HEK293 (cell line): ENCODE measurements around the gene PSTK.

Experiments
- KLF10 ChIP-seq: fragments of 450-650 bp; IDR thresholded peaks from 2 replicates; pipeline ENCODE4 v1.5.1; 2018; ENCODE audit warnings: missing biosample characterization, mild to moderate bottlenecking, missing genetic modification characterization
- TCF7L2 ChIP-seq: IDR thresholded peaks from 2 replicates; pipeline ENCODE4 v1.6.1; 2011; ENCODE audit warnings: low read depth, mild to moderate bottlenecking, inconsistent platforms, low read length, moderate library complexity, borderline replicate concordance
- ZBTB7A ChIP-seq: fragments of 450-650 bp; formaldehyde crosslinking; IDR thresholded peaks from 2 replicates; pipeline ENCODE4 v1.5.1; 2016; ENCODE audit warnings: low read depth, missing biosample characterization, missing genetic modification characterization
- ZNF24 ChIP-seq: fragments of 450-650 bp; formaldehyde crosslinking; IDR thresholded peaks from 2 replicates; pipeline ENCODE4 v1.5.1; 2016; ENCODE audit warnings: missing biosample characterization, missing genetic modification characterization
- TF ChIP-seq, protein P1 (sequence below): fragments of 450-650 bp; formaldehyde crosslinking; IDR thresholded peaks from 2 replicates; pipeline ENCODE4 v1.5.1; 2016; ENCODE audit warnings: missing biosample characterization, missing genetic modification characterization

DNA sequence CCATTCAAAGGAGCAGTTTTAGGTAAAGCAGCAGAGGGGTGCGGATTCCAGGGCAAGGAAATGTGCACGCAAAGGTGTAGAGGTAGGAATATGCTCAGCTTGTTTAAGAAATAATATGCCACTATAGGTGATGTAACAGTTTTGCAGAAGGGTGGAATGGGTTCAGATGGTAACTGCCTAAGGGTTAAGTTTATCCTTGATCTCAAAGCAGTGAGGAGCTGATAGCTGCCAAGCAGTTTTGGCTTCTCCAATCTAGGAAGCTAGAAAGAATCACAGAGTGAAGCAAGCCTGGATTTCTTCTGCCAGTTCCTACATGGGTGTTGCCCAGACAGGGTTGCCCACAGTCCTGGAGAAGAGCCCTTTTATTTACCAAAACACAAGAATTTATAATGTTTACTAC, 34.6 kb downstream of the PSTK start:
- no peak for TF ChIP-seq TCF7L2
- no peak for TF ChIP-seq ZNF24
- no peak for TF ChIP-seq KLF10 (tag by site-specific recombination)
- TF ChIP-seq ZBTB7A (tag by site-specific recombination), result no peak
- TF ChIP-seq, protein P1, sequence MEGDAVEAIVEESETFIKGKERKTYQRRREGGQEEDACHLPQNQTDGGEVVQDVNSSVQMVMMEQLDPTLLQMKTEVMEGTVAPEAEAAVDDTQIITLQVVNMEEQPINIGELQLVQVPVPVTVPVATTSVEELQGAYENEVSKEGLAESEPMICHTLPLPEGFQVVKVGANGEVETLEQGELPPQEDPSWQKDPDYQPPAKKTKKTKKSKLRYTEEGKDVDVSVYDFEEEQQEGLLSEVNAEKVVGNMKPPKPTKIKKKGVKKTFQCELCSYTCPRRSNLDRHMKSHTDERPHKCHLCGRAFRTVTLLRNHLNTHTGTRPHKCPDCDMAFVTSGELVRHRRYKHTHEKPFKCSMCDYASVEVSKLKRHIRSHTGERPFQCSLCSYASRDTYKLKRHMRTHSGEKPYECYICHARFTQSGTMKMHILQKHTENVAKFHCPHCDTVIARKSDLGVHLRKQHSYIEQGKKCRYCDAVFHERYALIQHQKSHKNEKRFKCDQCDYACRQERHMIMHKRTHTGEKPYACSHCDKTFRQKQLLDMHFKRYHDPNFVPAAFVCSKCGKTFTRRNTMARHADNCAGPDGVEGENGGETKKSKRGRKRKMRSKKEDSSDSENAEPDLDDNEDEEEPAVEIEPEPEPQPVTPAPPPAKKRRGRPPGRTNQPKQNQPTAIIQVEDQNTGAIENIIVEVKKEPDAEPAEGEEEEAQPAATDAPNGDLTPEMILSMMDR (tag by site-specific recombination), result no peak
